ENCODE data around the gene CCDC97.

- TF ChIP-seq POLR2A (IDR thresholded peaks at IDR 0.05; ENCODE audit: low read length) (peak; percentile 94), GATA1 (IDR thresholded peaks at IDR 0.05; ENCODE audit: low read depth, low read length) (no peak)
Measured at GRCh38 chr19:41363753-41364523, 54.0 kb downstream of the CCDC97 start, which contains the start of gene B9D2.

All from erythroblast (primary cell).